ENCODE data around the gene MTHFR.

MTHFR gene

GRCh38 chr1:11780380-11781147, 25.2 kb downstream of the MTHFR start:
- DNase-seq (ENCODE audit: low spot score): no peak

- no peak for DNase-seq (ENCODE audit: low spot score)
Measured at GRCh38 chr1:11779715-11780379, 25.9 kb downstream of the MTHFR start.

- no peak for DNase-seq (ENCODE audit: low spot score)
Measured at GRCh38 chr1:11778844-11779623, 26.7 kb downstream of the MTHFR start.

DNA sequence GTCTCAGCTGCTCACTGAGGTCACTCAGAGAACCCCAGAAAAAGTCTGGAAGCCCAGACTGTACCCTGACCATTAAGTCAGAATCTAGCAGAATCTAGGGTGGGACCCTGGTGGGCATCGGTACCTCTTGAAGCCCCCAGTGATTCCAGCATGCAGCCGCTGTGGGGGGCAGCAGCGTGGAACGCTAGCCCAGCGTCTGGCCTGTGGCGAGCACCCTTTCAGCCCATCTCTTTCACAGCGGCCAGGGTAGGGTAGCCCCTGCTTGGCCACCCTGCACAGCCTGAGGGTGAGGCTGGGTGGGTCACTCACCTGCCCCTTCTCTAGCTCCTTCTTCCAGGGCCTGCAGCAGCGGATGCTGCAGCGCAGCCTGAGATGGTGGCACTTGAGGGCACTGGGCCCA, 27.4 kb downstream of the MTHFR start:
- no peak for DNase-seq (ENCODE audit: low spot score)

- DNase-seq (ENCODE audit: low spot score): no peak
Measured at GRCh38 chr1:11777658-11778322, 28.0 kb downstream of the MTHFR start.

DNA sequence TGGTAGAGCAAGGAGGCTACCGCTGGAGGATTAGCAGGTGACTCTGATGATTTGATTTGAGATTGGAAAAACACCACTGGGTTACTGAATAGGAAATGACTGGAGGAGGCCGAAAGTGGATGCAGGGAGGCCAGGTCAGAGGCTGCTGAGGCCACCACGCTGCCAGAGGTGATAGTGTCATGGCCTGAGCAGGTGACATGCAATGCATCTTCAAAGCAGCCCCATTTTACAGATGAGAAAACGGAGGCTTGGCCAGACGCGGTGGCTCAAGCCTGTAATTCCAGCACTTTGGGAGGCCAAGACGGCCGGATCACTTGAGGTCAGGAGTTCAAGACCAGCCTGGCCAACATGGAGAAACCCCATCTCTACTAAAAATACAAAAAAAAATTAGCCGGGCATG, 31.0 kb downstream of the MTHFR start:
- no peak for DNase-seq (ENCODE audit: low spot score)

GRCh38 chr1:11772458-11772857, 33.3 kb downstream of the MTHFR start:
- DNase-seq (ENCODE audit: low spot score): no peak

DNA sequence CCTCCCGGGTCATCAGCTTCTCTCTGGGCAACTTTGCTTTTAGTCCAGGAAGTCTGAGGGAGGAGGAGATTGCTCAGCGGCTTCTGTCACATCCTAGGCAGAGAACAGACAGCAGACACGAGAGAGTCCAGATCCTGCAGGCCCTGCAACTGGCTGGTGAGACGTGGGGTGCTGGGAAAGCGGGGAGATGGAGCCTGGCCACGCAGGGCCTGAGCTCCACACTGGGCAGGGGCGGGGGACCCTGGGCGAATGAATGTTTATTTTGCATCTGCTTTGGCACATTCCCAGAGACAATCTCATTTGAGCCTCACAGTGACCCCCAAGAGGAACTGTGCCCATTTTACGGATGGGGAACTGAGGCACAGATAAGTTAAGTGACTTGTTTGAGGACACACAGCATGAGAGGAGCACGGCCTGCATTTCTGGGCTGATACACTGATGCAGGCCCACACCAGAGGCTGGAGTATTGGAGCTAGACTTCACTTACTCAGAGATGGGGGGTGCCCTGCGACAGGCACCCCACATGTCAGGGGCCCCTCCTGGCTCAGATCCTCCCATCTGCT, 34.2 kb downstream of the MTHFR start:
- no peak for DNase-seq (ENCODE audit: low spot score)

DNA sequence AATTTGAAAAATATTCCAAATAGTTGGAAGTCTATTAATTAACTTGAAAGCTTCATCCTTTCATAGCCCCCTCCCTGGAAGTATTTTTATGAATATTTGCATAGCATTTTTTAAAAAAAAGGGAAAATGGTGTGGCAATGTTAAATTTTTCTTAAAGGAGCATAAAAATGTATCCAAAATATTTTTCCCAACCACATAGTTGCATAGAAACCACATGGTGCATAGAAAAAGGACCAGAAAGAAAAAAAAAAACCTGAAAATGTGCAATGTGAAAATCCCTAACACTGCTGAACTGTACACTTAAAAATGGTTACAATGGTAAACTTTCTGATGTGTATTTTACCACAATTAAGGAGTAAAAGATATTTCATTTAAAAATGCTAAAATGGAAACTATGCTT, 35.8 kb downstream of the MTHFR start:
- no peak for DNase-seq (ENCODE audit: low spot score)

GRCh38 chr1:11769274-11769673, 36.5 kb downstream of the MTHFR start:
- no peak for DNase-seq (ENCODE audit: low spot score)

GRCh38 chr1:11768821-11769220, 36.9 kb downstream of the MTHFR start:
- no peak for DNase-seq (ENCODE audit: low spot score)

- no peak for DNase-seq (ENCODE audit: low spot score)
Measured at GRCh38 chr1:11767922-11768704, 37.7 kb downstream of the MTHFR start.

DNA sequence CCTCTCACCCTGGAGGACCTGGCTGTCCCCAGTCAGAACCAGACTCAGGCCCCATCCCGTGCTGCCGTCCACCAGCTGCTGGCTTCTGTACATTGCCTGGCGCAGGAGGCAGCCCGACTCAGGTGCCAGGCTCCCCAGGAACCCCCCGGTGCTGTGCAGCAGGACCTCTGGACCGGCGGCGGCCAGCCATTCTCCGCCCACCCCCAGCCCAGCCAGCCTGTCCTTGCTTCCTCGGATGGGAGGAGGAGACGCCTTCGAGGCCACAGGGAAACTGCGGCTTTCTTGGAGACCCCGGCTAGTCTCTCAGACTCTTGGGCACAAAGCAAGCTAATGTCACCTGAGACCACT, 39.4 kb downstream of the MTHFR start:
- DNase-seq (ENCODE audit: low spot score): no peak

DNA sequence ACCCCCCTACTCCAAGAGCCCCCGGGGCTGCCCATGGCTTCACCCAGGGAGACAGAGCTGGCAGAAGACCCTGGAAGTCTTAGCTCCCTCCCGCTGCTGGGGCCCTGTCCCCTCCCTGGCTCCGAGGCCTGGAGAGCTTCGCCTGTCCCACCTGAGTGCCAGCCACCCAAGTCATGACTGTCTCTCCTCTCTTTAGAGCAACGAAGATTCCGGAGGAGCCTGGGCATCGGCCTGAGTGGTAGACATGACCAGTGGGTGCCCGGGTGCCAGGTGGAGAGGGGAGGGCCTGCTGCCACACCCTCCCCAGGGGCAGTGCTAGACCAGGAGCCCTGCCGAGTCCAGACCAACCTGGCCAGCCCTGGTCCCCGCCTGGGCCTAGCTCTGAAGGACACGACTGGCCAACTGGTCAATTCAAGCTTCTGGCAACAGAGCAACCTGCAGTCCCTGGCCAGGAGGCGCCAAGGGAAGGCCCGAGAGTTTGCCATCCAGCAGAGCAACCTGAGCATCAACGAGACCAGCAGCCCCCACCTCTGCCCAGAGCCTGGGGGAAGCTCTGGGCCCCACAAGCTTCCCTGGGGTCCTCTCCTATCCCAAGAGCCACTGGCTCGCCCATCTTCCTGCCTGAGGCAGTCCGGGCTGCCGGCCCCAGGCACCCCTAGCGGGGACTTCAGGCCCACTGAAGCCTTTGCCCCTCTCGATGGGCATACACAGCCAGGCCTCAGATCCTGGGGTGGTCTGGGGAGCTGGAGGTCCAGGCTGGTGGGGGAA, 39.9 kb downstream of the MTHFR start:
- DNase-seq (ENCODE audit: low spot score): no peak

DNA sequence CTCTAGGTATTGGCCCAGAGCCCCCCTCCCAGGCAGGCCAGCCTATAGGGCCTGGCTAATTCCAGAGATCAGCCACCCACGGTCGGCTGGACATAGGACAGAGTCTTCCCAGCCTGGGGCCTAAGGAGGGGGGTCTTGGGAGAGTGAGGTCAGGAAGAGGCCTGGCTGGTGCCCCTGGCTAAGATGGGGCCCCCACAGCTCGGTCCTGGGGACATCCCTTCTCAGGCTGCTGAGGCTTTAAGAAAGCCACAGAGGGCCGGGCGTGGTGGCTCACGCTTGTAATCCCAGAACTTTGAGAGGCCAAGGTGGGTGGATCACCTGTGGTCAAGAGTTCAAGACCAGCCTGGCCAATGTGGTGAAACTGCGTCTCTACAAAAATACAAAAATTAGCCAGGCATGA, 41.2 kb downstream of the MTHFR start:
- DNase-seq (ENCODE audit: low spot score): no peak

- no peak for DNase-seq (ENCODE audit: low spot score)
Measured at GRCh38 chr1:11764115-11764514, 41.6 kb downstream of the MTHFR start.

DNA sequence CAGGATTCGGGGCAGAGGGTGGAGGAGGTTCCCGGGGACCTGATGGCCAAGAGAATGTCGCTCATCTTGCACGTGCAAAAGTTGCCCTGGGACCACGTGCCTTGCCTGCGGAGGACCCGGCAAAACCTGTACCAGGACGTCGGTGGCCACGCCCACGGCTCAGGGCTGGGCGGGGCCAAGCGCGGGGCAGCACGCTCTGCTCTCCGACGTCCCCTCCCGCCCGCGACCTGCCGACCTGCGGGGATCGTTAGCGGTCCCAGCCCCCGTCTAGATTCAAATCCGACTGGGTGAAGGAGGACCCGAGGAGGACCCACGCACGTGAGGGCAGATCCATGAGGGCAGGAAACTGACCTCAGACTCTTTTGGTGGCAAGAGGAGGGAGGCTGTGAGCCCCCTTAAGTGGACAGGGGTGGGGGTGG, 43.8 kb downstream of the MTHFR start, which contains the start of gene C1orf167:
Gene C1orf167 (plus strand): TSS at position 206 of the 419 bp plus-strand sequence. CDS start 2,208 bp downstream, outside the sequence.
- DNase-seq (ENCODE audit: low spot score): no peak

DNA sequence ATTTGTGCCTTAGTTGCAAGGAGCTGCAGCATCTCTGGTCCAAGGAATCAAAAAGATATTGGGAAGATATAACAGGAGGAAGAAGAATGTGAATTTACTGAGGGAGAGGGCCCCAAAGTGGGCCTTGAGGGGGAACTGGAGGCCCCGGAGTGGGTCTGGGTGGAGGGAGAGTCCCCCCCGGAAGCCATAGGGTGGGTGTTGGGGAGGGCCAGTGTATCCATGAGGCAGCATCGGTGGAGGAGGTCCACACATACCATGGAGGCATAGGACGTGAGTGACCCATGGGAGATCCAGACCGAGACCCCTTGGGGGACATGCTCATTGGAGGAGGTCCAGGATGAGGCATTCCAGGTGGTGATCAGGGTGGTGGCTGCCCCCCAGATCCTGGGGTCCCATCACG, 44.5 kb downstream of the MTHFR start:
- no peak for DNase-seq (ENCODE audit: low spot score)

- DNase-seq (ENCODE audit: low spot score): no peak
Measured at GRCh38 chr1:11759791-11760190, 46.0 kb downstream of the MTHFR start.

DNA sequence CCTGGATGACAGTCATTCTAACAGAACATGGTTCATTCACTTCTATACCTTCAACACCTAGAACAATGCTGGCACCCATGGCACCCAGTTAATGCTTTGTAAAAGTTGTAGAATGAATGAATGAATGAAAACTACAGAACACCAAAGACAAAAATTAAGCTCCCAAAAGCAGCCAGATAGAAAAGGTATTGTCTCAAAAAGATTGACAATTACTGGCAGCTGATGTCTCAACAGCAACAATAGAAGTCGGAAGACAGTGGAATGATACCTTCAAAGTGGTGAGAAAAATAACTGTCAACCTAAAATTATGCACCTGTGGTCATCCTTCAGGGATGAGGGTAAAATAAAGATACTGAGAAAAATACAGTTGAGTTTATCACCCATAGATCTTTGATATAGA, 48.7 kb downstream of the MTHFR start:
- no peak for DNase-seq (ENCODE audit: low spot score)

Measured in putamen (tissue), 1 donor.